NCI-H524 treated with DMSO at 0.1 percent for 48 hours (cell line): ENCODE measurements around the gene LILRB1.
"Not testable (repeated sequence)": the region's sequence is repeated elsewhere in the genome, so short reads cannot be mapped to it uniquely, and the experiment has no call there.

Experiments used
- DNase-seq: peaks from one replicate; lab custom pipeline; 2025; lab: John Stamatoyannopoulos, UW

LILRB1 gene

DNA sequence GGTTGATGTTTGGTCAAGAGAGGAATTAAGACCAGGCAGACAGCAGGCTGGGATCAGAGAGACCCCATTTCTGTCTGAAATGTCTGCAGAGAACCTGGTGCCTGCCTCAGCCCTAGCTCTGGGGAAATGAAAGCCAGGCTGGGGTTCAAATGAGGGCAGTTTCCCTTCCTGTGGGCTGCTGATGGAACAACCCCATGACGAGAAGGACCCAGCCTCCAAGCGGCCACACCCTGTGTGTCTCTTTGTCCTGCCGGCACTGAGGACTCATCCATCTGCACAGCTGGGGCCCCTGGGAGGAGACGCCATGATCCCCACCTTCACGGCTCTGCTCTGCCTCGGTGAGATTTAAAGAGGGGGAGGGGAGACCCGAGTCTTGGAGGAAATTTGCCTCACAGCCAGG, 32.4 kb downstream of the LILRB1 start, which contains the start of gene LILRB4:
Gene LILRB4, plus strand, starts transcription at position 256 of the 400 bp plus-strand sequence. Its CDS starts 49 bp downstream, at position 305.
- no peak for DNase-seq

DNA sequence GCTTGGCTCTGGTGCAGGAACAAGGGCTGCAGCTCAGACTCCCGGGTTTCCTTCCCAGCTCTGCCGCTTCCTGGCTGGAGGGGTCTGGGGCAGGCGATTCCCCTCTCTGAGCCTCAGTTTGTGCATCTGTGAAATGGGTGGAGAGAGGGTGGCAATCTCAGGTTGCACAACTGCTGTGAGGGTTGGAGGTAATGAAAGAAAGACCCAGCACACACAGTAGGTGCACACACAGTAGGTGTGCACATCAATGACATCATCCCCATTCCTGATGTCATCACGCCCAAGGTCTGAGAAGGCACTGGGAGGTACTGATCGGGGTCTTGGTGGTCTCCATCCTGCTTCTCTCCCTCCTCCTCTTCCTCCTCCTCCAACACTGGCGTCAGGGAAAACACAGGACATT, 35.2 kb downstream of the LILRB1 start:
- DNase-seq: no peak

DNA sequence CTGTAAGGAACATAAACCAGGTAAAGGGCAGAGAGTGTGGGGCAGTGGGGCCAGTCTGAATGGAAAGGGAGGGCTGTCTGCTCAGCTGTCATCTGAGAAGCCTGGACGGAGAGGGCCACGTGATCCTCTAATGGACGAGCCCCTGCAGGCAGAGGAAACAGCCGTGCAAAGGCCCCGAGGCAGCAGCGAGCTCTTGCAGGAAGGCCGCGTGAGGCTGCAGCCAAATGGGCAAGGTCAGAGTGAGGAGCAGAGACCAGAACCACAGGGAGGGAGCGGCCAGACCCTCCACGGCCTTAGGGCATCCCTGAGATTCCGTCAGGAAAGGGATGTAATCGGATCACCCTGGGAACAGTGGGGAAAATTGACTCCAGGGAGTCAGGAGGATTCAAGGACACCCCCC, 36.9 kb downstream of the LILRB1 start:
- no peak for DNase-seq

DNA sequence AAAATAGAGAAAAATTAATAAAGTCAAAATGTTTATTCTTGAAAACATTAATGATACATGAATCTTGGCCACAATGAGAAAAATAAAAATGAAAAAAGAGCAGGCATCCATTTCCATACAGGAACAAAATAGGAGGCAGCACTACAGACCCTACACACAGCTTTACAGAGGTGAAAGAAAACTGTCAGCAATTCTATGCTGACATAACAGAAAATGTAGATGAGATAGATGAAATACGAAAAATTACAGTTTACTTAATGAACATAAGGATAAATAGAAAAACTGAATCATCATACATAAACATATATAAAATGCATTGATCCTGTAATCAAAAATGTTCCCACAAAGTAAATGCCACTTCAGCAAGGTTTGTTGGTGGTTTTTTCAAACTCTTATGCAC, 38.1 kb downstream of the LILRB1 start:
- no peak for DNase-seq

DNA sequence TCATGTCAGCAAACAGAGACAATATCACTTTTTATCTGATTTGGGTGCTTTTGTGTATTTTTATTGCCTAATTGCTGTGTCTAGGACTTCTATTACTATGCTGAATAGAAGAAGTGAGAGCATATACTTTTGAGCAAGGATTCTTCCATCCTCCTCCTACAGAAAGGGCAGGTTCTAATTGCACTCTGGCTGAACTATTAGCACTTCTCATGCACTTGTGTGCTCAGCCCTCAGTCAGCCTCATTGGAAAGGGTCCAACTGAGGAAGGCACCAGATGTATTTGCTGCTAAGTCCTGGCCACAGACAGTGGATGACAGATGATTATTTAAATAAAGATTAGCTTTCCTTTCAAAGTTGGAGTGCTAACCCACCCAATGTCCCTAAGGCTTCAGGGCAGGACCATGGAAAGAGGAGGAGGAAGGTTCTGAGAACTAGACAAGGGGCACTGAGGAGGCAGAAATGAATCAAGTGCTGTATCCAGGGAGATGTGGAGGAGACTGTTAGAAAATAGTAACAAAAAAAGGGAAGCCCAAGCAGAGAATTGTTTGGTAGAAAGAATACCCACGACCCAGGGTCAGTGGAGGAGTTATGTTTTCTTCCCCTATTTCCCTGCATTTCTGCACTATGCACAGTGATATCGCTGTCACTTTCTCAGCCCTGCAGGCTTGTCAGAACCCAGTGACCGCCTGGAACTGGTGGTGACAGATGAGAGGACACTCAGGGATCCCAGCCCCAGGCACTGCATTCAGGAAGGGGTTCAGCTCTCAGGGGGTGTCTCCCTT, 40.5 kb downstream of the LILRB1 start:
- DNase-seq: no peak

DNA sequence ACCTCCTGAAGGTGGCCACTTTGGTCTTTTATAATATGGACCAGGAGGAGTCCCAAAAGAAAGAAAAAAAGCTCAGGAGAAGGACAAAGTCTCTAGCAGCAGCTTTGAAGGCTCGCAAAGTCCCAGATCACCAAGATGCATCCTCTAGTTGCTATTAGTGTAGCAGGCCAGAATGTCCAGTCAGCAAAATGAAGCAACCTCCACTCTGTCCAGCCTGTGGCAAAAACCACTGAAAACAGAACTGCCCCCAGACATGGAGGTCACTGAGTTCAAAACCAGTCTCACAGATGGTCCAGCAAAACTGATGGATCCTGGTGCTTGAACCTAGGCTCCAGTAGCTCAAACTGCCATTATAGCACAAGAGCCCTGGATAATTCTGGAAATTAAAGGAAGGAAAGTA, 42.9 kb downstream of the LILRB1 start:
- no peak for DNase-seq

DNA sequence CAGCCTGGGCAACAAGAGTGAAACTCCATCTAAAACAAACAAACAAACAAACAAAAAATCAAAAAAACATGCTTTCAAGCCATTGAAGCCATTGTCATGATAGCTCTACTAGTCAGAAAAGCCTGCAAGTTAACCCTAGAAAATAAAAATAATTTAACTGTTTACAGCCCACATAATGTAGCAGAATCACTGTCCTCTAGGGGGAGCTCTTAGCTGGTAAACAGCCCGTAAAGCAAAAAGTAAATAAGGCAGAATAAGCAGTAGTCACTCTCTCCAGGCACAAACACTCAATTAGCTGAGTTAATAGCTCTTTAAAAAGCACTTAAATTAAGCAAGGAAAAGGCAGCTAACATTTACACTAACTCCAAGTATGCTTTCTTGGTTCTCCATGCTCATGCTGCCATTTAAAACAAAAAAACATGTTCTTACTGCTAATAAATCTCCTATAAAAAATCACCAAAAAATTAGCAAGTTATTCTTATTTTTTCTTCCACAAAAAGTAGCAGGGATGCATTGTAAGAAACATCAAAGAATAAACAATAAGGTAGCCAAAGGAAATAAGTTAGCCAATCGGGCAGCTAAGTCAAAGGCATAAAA, 43.8 kb downstream of the LILRB1 start:
- DNase-seq: no peak

DNA sequence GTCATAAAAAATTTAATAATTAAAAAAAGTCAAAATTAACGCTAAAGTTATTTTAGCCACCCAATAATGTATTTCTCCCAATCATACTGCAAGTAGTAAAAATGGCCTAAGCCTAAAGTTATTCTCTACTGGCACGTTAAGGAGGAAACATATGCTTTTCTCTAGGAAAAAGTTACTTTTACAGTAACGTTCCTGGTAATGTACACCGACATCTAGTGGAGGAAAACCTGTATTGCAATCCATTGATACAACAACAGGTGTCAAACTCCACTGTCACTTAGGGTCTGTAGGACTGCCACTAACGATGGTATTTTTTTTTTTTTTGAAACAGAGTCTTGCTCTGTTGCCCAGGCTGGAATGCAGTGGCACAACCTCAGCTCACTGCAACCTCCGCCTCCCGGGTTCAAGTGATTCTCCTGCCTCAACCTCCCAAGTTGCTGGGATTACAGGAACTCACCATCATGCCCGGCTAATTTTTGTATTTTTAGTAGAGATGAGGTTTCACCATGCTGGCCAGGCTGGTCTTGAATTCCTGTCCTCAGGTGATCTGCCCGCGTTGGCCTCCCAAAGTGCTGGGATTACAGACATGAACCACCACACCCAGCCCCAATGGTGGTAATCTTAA, 46.0 kb downstream of the LILRB1 start:
- DNase-seq: not testable (repeated sequence)

DNA sequence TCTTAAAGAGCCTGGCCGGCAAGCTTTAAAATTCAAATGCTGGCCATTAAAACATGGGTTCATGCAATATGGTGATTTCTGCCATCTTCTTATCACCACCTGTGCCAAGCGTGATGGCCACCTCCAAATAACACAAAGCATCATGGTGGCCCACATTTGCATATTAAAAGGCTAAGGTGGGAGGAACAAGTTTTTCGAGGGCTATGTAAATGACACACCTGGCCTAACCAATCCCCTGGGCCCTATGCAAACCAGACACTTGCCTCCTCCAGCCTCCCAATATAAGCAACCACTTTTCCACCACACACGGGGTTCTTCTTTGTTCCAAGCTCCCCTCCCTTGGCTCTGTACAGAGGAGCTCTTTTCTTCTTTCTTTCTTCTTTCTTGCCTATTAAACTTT, 46.9 kb downstream of the LILRB1 start:
- no peak for DNase-seq

DNA sequence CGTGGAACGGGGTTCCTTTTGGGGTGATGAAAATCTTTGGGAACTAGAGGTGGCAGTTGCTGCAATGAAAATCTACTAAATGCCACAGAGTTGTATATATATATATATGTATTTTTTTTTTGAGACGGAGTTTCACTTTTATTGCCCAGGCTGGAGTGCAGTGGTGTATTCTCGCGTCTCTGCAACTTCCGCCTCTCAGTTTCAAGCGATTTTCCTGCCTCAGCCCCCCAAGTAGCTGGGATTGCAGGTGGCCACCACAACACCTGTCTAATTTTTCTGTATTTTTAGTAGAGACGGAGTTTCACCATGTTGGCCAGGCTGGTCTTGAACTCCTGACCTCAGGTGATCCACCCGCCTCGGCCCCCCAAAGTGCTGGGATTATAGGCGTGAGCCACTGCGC, 51.3 kb downstream of the LILRB1 start:
- not testable (repeated sequence) for DNase-seq

DNA sequence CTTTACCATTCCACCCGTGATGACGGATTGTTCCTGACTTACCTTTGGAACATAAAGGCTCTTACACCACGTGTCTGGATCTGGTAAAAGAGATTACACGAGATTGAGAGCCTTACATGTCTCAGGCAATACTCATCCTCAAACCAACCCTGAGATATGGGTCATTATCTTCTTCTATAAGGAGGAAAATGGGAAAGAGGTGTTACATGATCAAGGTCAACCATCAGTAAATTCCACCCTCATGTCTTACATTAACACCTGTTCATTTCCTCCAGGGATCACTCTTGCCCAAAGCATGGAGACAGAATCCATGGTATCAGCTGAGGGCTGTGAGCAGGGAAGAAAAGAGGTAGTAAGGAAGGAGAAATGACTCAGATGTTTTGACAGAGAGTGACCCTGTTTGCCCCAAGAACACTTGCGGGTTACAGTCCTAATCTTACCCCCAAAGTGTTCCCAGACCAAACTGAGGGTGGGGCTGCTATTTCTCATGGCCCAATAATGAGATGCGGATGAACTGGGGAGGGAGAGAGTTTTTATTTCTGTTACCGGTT, 52.1 kb downstream of the LILRB1 start:
- no peak for DNase-seq

DNA sequence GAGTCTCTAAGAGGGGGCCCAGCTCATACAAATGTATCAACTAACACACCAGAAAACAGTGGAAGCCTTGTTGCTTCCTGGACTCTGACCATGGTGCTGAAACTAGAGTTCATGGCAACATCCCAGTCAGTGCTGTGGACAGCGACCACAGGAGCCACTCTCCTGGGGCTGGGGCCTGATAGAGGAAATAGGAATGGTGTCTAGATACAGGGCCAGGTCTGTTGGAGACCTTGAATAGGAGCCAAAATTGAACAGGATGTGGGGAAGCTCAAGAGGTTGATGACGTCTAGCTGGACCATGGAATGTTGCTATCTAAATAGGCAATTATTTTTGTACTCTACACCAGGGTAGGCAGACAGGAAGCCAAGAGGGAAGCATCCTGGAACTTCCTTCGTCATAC, 54.2 kb downstream of the LILRB1 start:
- no peak for DNase-seq
